K562 (cell line): Measurements from ENCODE around the gene CSNK1A1. TPM values are rescaled to one million over a fixed set of nuclear protein-coding genes. Genes with fewer than 3 reads are reported as not detected.

ENCODE experiments used
- ARID3B ChIP-seq: fragments of 250-450 bp; sonication (Bioruptor Pico); IDR thresholded peaks from 2 replicates; pipeline ENCODE4 v1.4.0; 2020; ENCODE audit warnings: borderline replicate concordance
- ATF7 ChIP-seq: fragments of 450-650 bp; IDR thresholded peaks from 2 replicates; pipeline ENCODE4 v1.7.1; 2014; ENCODE audit warnings: mild to moderate bottlenecking, moderate library complexity
- CHD1 ChIP-seq: fragments of 200-600 bp; sonication (generic); IDR thresholded peaks from one replicate; pipeline ENCODE4 v1.6.1; 2012; ENCODE audit warnings: mild to moderate bottlenecking, moderate library complexity, low read length, inconsistent platforms
- DEAF1 ChIP-seq: fragments of 450-650 bp; formaldehyde crosslinking; IDR thresholded peaks from 2 replicates; pipeline ENCODE4 v1.4.0; 2020; ENCODE audit warnings: mild to moderate bottlenecking, moderate library complexity
- E2F1 ChIP-seq: sonication (generic); formaldehyde crosslinking; IDR thresholded peaks from 2 replicates; pipeline ENCODE4 v1.8.1; 2023; ENCODE audit warnings: mild to moderate bottlenecking, missing genetic modification reagents, moderate library complexity
- E2F3 ChIP-seq: fragments of 250-450 bp; sonication (Bioruptor Pico); IDR thresholded peaks from 2 replicates; pipeline ENCODE4 v1.4.0; 2020; ENCODE audit warnings: mild to moderate bottlenecking
- EHMT2 ChIP-seq: fragments of 450-650 bp; IDR thresholded peaks from 2 replicates; pipeline ENCODE4 v1.6.1; 2018; ENCODE audit warnings: antibody characterized with exemption
- GTF2F1 ChIP-seq: IDR thresholded peaks from 2 replicates; pipeline ENCODE4 v1.6.1; 2011; ENCODE audit warnings: low read depth, low read length, improper control_type of control experiment
- MCM2 ChIP-seq: fragments of 450-650 bp; IDR thresholded peaks from 2 replicates; pipeline ENCODE4 v1.6.1; 2017; ENCODE audit warnings: low read depth, mild to moderate bottlenecking
- MIER1 ChIP-seq: fragments of 450-650 bp; IDR thresholded peaks from 2 replicates; pipeline ENCODE4 v1.6.1; 2016; ENCODE audit warnings: antibody characterized with exemption, mild to moderate bottlenecking, low read depth
- SMARCA4 ChIP-seq: fragments of 450-650 bp; IDR thresholded peaks from 2 replicates; pipeline ENCODE4 v1.6.1; 2016
- STAT5A ChIP-seq: IDR thresholded peaks from 2 replicates; pipeline ENCODE4 v1.6.1; 2012; ENCODE audit warnings: low read length, inconsistent platforms, borderline replicate concordance
- TAL1 ChIP-seq: fragments of 450-650 bp; IDR thresholded peaks from 2 replicates; pipeline ENCODE4 v1.6.1; 2016; ENCODE audit warnings: mild to moderate bottlenecking
- ZBTB34 ChIP-seq: fragments of 250-450 bp; sonication (Bioruptor Pico); IDR thresholded peaks from 2 replicates; pipeline ENCODE4 v1.8.0; 2021; ENCODE audit warnings: mild to moderate bottlenecking, moderate library complexity
- ZNF212 ChIP-seq: fragments of 450-650 bp; formaldehyde crosslinking; IDR thresholded peaks from 2 replicates; pipeline ENCODE4 v1.4.0; 2020; ENCODE audit warnings: mild to moderate bottlenecking
- ZNF347 ChIP-seq: fragments of 450-650 bp; formaldehyde crosslinking; IDR thresholded peaks from 2 replicates; pipeline ENCODE4 v1.4.0; 2020; ENCODE audit warnings: low read depth, mild to moderate bottlenecking, moderate library complexity
- ZNF551 ChIP-seq: fragments of 250-450 bp; sonication (Bioruptor Pico); IDR thresholded peaks from 2 replicates; pipeline ENCODE4 v1.5.0; 2021; ENCODE audit warnings: mild to moderate bottlenecking, moderate library complexity
- ZNF830 ChIP-seq: fragments of 250-450 bp; sonication (Bioruptor Pico); IDR thresholded peaks from 2 replicates; pipeline ENCODE4 v1.5.0; 2021; ENCODE audit warnings: mild to moderate bottlenecking
- polyA plus RNA-seq, 8 experiments: library from polyadenylated mRNA; depleted of rRNA in 4 of 8; stranded (reverse) in 5 of 8; unstranded in 3 of 8; fragments of >200 nt; fragmentation: Nextera tagmentation in 2 of 8; fragmentation: Illumina TruSeq in 1 of 8; extraction: Ambion mirVana in 2 of 8; extraction: Trizol in 1 of 8; gene quantifications; 2 replicates each; pipeline versions ENCODE4 v1.2.1 to v1.2.3, GENCODE V29; 2011 to 2014; ENCODE audit warnings: inconsistent platforms in 1 of 8, missing spikeins in 1 of 8
- total RNA-seq, 7 experiments: library from RNA; depleted of rRNA in 6 of 7; stranded (reverse); fragments of >200 nt in 6 of 7; fragmentation: Illumina TruSeq in 2 of 7; extraction: Trizol in 2 of 7; gene quantifications; 2 replicates each; pipeline versions ENCODE4 v1.2.1 to v1.2.3, GENCODE V29; 2011 to 2021; ENCODE audit warnings: low replicate concordance in 1 of 7
- TF ChIP-seq, protein P1 (sequence below): sonication (generic); formaldehyde crosslinking; IDR thresholded peaks from 2 replicates; pipeline ENCODE4 v1.8.0; 2022; ENCODE audit warnings: mild to moderate bottlenecking, missing genetic modification reagents
- TF ChIP-seq, protein P2 (sequence below): fragments of 250-450 bp; sonication (Bioruptor Pico); IDR thresholded peaks from 2 replicates; pipeline ENCODE4 v1.4.0; 2020; ENCODE audit warnings: mild to moderate bottlenecking, moderate library complexity, borderline replicate concordance

Gene CSNK1A1
- total and polyA plus RNA-seq, 9 of the 15 experiments (the other 6 are each of a cell fraction or from before 2014, with no cell fraction given): 49.1 to 196 (median 154) TPM

DNA sequence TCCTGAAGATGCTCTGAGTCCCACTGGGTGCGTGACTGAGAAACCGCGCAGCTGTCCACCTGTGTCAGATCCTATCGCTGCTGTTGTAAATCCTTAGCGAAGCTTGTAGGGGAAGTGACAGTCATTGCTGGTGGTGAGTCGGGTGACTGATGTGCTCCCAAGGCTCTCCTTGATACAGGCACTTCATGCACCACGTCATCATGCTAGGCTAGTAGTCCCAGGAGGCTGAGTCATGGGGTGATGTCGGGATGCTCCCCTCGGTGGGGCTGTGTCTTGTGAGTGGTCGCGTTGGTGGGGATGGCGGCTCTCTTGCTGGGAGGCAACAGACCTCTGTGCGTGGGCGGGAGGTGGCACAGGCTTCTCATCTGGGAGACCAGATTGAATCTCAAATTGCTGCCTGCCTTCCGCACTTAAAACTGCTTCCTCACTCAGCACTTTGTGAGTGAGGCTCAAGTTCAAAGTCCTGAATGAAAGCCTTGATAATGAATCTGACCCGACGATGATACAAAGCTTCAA, 84.7 kb downstream of the CSNK1A1 start (continued):
- TF ChIP-seq, protein P1, sequence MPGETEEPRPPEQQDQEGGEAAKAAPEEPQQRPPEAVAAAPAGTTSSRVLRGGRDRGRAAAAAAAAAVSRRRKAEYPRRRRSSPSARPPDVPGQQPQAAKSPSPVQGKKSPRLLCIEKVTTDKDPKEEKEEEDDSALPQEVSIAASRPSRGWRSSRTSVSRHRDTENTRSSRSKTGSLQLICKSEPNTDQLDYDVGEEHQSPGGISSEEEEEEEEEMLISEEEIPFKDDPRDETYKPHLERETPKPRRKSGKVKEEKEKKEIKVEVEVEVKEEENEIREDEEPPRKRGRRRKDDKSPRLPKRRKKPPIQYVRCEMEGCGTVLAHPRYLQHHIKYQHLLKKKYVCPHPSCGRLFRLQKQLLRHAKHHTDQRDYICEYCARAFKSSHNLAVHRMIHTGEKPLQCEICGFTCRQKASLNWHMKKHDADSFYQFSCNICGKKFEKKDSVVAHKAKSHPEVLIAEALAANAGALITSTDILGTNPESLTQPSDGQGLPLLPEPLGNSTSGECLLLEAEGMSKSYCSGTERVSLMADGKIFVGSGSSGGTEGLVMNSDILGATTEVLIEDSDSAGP (CRISPR knock-in tag): no peak
- TF ChIP-seq ZBTB34 (no peak), TAL1 (peak; percentile 35; the same call in 1 of the 2 replicates), ZNF212 (CRISPR knock-in tag) (no peak), ZNF551 (CRISPR knock-in tag) (no peak), STAT5A (no peak), MIER1 (no peak), DEAF1 (no peak), EHMT2 (peak; percentile 36; the same call in 1 of the 2 replicates), E2F1 (CRISPR knock-in tag) (no peak), MCM2 (no peak), CHD1 (no peak), ZNF347 (no peak), ARID3B (CRISPR knock-in tag) (no peak), ZNF830 (CRISPR knock-in tag) (no peak), E2F3 (CRISPR knock-in tag) (no peak), ATF7 (peak; percentile 92), GTF2F1 (no peak), SMARCA4 (peak; percentile 82)
- TF ChIP-seq, protein P2, sequence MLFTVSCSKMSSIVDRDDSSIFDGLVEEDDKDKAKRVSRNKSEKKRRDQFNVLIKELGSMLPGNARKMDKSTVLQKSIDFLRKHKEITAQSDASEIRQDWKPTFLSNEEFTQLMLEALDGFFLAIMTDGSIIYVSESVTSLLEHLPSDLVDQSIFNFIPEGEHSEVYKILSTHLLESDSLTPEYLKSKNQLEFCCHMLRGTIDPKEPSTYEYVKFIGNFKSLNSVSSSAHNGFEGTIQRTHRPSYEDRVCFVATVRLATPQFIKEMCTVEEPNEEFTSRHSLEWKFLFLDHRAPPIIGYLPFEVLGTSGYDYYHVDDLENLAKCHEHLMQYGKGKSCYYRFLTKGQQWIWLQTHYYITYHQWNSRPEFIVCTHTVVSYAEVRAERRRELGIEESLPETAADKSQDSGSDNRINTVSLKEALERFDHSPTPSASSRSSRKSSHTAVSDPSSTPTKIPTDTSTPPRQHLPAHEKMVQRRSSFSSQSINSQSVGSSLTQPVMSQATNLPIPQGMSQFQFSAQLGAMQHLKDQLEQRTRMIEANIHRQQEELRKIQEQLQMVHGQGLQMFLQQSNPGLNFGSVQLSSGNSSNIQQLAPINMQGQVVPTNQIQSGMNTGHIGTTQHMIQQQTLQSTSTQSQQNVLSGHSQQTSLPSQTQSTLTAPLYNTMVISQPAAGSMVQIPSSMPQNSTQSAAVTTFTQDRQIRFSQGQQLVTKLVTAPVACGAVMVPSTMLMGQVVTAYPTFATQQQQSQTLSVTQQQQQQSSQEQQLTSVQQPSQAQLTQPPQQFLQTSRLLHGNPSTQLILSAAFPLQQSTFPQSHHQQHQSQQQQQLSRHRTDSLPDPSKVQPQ (CRISPR knock-in tag): no peak
